Measurements from ENCODE around the gene CNTN5.

GRCh38 chr11:100008417-100008816 is 987.7 kb downstream of the CNTN5 start:
- TF ChIP-seq EZH2 (IDR thresholded peaks at IDR 0.05), result no peak
- TF ChIP-seq POLR2AphosphoS5 (IDR thresholded peaks at IDR 0.05; ENCODE audit: borderline replicate concordance, low read depth, low read length), result no peak
